Measurements from ENCODE around the gene GALC. TPM values are rescaled to one million over a fixed set of nuclear protein-coding genes. Genes with fewer than 3 reads are reported as not detected.

GALC gene
- total RNA-seq, 1 donor from 2014 or later = 21.2 TPM

DNA sequence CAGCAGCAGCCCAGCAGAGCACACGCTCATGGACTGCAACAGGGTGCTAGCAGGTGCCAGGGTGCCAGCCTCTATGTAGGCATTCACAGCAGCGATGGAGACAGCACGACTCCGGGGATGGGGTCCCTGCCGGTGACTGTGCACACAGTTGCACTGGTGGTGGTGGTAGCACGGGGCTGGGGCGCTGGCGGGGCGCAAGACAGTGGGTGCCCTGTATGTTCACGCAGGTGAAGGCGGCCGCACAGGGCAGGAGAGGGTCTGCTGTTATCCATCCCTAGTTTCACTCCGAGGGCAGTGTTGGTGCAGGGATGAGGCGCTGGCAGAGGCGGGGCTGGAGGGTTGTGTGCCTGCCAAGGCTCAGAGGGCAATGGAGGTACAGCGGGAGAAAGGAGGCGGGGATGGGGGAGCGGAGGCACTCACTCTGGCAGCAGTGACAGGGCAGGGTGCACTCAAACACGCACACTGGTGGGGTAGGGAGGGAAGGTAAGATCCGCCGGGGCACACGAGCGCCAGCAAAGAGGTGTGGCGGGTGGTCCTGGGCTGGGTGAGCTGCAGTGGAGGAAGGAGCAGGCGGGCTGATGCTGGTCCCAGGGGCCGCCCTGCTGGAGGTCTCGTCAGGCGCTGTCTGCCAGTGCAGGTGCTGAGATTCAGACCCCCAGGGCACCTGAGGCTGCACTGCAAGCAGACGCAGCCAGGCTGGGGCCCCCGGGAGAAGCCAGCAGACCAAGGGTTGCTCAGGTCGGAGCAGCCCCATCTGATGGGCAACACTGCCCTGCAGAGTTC lies 76.7 kb downstream of the GALC start:
- TF ChIP-seq, protein P1, sequence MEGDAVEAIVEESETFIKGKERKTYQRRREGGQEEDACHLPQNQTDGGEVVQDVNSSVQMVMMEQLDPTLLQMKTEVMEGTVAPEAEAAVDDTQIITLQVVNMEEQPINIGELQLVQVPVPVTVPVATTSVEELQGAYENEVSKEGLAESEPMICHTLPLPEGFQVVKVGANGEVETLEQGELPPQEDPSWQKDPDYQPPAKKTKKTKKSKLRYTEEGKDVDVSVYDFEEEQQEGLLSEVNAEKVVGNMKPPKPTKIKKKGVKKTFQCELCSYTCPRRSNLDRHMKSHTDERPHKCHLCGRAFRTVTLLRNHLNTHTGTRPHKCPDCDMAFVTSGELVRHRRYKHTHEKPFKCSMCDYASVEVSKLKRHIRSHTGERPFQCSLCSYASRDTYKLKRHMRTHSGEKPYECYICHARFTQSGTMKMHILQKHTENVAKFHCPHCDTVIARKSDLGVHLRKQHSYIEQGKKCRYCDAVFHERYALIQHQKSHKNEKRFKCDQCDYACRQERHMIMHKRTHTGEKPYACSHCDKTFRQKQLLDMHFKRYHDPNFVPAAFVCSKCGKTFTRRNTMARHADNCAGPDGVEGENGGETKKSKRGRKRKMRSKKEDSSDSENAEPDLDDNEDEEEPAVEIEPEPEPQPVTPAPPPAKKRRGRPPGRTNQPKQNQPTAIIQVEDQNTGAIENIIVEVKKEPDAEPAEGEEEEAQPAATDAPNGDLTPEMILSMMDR (conservative IDR thresholded peaks at IDR 0.05) = no peak
- Mint-ChIP-seq H3K4me1 (no peaks in the 10 kb centered on the region), H3K36me3 (ENCODE audit: low read depth) (peaks cover 3% of the 10 kb centered on the region), H3K27ac (ENCODE audit: unreplicated experiment) (no peak overlapping the region), H3K4me3 (no peak overlapping the region), H3K9me3 (peaks cover 16% of the 10 kb centered on the region), H3K27me3 (ENCODE audit: low read depth) (peaks cover 9% of the 10 kb centered on the region)
- DNase-seq (ENCODE audit: low read depth, low spot score) = no peak

DNA sequence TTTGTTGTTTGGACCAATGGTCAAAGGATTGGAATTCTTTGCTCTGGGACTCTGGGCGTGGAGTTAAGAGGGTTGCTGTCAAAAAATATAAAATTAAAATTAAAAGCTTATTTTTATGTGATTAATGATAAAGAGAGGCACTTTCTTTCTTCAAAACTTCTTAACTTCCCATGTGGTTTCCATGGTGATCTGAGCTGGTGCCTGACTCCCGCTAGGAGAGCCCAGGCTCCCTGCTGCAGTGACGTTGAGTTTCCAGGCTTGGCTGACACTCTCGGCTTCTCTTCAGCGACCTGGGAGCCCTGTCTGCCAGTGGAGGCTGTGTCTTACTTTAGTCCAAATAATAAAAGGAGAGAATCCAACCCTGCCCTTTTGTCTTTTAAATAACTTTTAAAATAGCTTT lies 84.4 kb downstream of the GALC start:
- Mint-ChIP-seq H3K27ac (ENCODE audit: unreplicated experiment) (no peak overlapping the region), H3K9me3 (peaks cover 11% of the 10 kb centered on the region), H3K36me3 (ENCODE audit: low read depth) (peaks cover 4% of the 10 kb centered on the region), H3K4me3 (no peak overlapping the region), H3K4me1 (no peaks in the 10 kb centered on the region), H3K27me3 (ENCODE audit: low read depth) (peaks cover 3% of the 10 kb centered on the region)
- DNase-seq (ENCODE audit: low read depth, low spot score) = no peak
- TF ChIP-seq, protein P1 (conservative IDR thresholded peaks at IDR 0.05) = no peak

DNA sequence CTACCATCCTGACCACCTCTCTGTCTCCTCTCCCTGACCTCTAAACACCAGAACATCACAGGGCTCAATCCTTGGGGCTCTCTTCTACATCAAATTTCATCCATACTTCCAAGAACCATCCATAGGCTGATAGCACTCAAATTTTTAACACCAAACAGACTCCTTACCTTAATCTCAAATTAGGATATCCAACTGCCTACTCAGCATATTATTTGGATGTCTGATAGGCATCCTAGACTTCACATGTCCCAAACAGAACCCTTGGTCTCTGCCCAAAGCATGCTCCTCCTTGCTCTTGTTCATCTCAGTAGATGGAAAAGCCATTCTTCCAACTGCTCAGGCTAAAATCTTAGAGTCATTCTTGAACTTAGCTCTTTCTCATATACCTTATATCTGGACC lies 91.3 kb downstream of the GALC start:
- no peak for DNase-seq (ENCODE audit: low read depth, low spot score)
- peaks cover 4% of the 10 kb centered on the region for H3K27me3 Mint-ChIP-seq (ENCODE audit: low read depth)
- no peak overlapping the region for H3K27ac Mint-ChIP-seq (ENCODE audit: unreplicated experiment)
- no peak overlapping the region for H3K4me3 Mint-ChIP-seq
- peaks cover 12% of the 10 kb centered on the region for H3K4me1 Mint-ChIP-seq
- peaks cover 4% of the 10 kb centered on the region for H3K9me3 Mint-ChIP-seq
- TF ChIP-seq, protein P1 (conservative IDR thresholded peaks at IDR 0.05) = no peak
- H3K36me3 Mint-ChIP-seq (ENCODE audit: low read depth) = no peaks in the 10 kb centered on the region

DNA sequence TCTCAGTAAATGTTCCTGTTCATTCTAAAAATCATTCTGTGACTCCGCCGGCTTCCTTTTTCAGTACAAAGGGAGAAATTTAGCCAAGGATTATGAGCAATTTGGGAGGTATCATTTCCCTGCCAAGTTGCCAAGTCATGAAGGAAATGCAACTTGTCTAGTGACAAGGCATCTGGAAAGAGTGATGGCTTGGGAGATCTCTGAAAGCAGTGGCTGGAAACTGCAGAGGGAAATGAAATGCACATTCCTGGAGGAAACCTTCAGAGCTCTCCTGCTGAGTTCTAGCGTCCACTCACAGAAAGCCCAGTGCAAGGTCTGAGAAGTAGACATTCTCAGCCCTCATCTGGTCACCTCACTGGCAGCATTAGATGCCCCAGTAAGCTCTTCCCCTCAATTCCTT lies 91.7 kb downstream of the GALC start:
- no peak for DNase-seq (ENCODE audit: low read depth, low spot score)
- no peak overlapping the region for H3K4me3 Mint-ChIP-seq
- no peak overlapping the region for H3K27ac Mint-ChIP-seq (ENCODE audit: unreplicated experiment)
- H3K27me3 Mint-ChIP-seq (ENCODE audit: low read depth) = peaks cover 4% of the 10 kb centered on the region
- no peaks in the 10 kb centered on the region for H3K36me3 Mint-ChIP-seq (ENCODE audit: low read depth)
- H3K9me3 Mint-ChIP-seq = peaks cover 4% of the 10 kb centered on the region
- peaks cover 16% of the 10 kb centered on the region for H3K4me1 Mint-ChIP-seq
- TF ChIP-seq, protein P1 (conservative IDR thresholded peaks at IDR 0.05) = no peak

DNA sequence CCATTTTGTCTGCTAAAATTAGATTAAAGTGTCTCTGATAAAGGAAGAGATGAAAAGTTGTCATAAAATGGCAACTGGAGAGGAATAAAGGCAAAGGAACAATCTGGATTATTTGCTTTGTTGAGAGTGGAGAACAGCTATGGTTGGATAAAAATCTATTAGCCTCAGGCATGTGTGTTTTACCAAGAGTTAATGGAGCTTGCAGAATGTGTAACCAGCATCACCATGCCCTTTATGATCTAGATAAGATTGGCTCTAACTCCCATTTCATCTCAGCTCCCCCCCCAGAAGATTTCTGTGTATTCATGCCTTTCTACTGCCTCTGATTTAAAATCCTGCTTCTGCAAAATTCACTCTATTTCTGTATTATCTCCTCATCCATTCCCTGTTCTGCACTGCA lies 93.8 kb downstream of the GALC start:
- DNase-seq (ENCODE audit: low read depth, low spot score) = no peak
- Mint-ChIP-seq H3K27me3 (ENCODE audit: low read depth) (peaks cover 4% of the 10 kb centered on the region), H3K36me3 (ENCODE audit: low read depth) (no peaks in the 10 kb centered on the region), H3K4me1 (peaks cover 26% of the 10 kb centered on the region), H3K9me3 (peaks cover 4% of the 10 kb centered on the region), H3K4me3 (no peak overlapping the region), H3K27ac (ENCODE audit: unreplicated experiment) (no peak overlapping the region)
- TF ChIP-seq, protein P1 (conservative IDR thresholded peaks at IDR 0.05) = no peak
